ENCODE measurements around the gene SDCBP2.

SDCBP2 gene

GRCh38 chr20:1309439-1309847 is 19.5 kb downstream of the SDCBP2 start:
- TF ChIP-seq CTCF (IDR thresholded peaks at IDR 0.05; ENCODE audit: insufficient read depth, missing control alignments): peak; percentile 2
- no peak for FAIRE-seq
- DNase-seq (ENCODE audit: insufficient read length, low spot score): no peak

- no peak for TF ChIP-seq CTCF (IDR thresholded peaks at IDR 0.05; ENCODE audit: insufficient read depth, missing control alignments)
- FAIRE-seq: no peak
- DNase-seq (ENCODE audit: insufficient read length, low spot score): no peak
Measured at GRCh38 chr20:1308702-1309095, 20.2 kb downstream of the SDCBP2 start.

DNA sequence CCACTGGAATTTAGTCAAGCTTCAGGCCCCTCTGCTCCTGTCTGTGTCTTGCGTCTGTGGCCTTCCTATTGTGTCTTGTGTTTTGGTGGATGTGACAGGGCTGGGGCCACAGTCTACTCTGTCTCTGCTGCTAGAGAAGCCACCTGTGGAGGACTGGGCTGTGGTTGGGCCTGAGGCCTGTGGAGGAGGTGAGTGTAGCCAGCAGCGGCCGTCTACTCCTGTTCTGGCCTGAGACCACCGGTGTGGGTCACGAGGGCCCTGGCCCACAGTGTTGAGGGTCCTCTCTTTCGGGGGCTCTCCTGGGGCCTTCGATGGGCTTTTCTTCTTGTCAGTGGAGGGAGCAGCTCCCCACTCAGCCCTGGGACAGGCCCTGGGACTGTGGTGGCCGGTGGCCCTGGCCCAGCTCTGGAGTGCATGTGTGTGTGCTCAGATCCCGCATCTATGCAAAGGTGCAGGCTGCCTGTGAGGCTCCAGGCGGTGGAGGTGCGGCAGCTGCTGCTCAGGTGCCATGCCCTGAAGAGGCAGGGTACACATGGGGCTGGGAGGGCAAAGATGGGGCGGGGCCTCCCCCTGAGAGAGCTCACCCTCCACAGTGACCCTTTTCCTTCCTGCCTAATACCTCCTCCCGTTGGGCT is 20.8 kb downstream of the SDCBP2 start:
- no peak for DNase-seq (ENCODE audit: insufficient read length, low spot score)
- TF ChIP-seq CTCF (IDR thresholded peaks at IDR 0.05; ENCODE audit: insufficient read depth, missing control alignments): no peak
- no peak for FAIRE-seq

DNA sequence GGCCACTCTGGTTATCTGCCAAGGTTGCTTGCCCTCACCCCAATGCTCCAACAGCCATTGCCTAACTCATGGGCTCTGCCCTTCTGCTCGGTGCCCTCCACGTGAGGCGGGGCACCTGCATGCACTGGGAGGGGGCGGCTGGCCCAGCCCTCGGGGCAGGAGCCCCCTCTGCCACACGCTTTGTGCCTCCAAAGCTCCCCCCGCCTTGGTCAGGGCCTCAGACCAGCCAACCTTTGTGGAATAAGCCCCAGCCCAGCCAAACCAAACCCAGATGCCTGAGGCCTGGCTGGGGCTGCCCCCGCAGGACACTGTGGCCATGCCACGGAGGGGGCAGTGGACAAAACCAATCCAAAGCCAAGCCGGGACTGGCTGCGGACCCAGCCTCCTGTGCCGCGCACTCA is 21.4 kb downstream of the SDCBP2 start:
- DNase-seq (ENCODE audit: insufficient read length, low spot score) (no peak), FAIRE-seq (no peak)

GRCh38 chr20:1307171-1307570 is 21.8 kb downstream of the SDCBP2 start:
- no peak for DNase-seq (ENCODE audit: insufficient read length, low spot score)
- FAIRE-seq: no peak
- TF ChIP-seq CTCF (IDR thresholded peaks at IDR 0.05; ENCODE audit: insufficient read depth, missing control alignments): no peak

More for the DNA sequence above, 21.4 kb downstream of the SDCBP2 start:
- no peak for TF ChIP-seq CTCF (IDR thresholded peaks at IDR 0.05; ENCODE audit: insufficient read depth, missing control alignments)

DNA sequence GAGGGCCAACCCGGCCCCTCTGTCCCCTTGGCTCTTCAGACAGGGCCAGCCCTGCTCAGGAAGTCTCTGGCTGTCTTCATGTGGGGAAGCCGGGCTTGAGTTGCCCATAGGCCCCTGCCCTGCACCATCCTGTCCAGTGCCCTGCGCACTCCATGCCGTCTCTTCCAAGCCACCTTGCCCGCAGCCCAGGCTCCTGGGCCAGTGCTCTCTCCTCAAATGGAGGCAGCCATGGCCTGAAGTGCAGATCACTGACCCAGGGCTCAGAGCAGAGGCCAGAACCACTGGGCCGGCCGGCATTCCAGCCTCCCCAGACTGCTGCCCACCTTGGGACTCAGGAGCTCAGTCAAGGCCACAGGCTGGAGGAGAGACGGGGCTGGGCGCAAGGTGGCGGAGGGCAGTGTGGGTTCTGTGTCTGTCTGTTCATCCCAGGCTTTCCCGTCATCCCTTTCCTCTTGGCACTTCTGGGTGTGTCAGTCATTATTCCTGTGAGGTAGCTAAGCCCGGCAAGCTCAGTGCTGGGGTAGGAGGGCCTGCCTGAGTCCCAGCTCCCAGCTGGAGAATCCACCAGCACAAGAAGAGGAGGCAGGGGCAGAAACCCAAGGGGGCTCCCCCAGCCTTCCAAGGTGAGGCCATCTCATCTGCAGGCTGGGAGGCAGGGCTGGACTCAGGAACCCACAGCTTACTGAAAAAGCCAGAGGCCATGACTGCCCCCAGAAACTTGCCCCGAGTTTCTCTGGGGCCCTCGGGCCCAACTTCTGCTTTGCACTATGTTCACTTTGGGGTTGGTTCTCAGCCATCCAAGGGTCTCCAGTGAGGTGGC is 22.4 kb downstream of the SDCBP2 start:
- FAIRE-seq: no peak
- TF ChIP-seq CTCF (IDR thresholded peaks at IDR 0.05; ENCODE audit: insufficient read depth, missing control alignments): no peak
- DNase-seq (ENCODE audit: insufficient read length, low spot score): no peak

- no peak for TF ChIP-seq CTCF (IDR thresholded peaks at IDR 0.05; ENCODE audit: insufficient read depth, missing control alignments)
- FAIRE-seq (no peak), DNase-seq (ENCODE audit: insufficient read length, low spot score) (no peak)
Measured at GRCh38 chr20:1305712-1306111, 23.2 kb downstream of the SDCBP2 start.
